HG03196 (cell line): ENCODE measurements around the gene HHATL.

Experiments
- ATAC-seq: cut with Tn5 transposase; IDR thresholded peaks from one replicate; pipeline ENCODE4 v1.9.1; 2021; ENCODE audit not compliant: unreplicated experiment

Gene HHATL

DNA sequence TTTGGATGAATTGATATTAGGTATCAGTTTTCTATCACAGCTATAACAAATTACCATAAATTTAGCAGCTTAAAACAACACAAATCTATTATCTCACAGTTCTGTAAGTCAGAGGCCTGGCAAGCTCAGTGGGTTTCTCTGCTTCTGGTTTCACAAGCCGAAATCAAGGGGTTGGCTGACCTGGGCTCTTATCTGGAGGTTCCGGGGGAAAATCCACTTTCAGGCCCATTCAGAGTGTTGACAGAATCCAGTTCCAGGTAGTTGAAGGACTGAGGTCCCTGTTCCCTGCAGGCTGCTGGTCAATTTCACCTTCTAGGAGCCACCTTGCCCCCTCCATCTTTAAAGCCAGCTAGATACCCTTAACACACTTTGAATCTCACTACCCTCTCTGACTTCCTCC, 11.1 kb upstream of the HHATL start:
- ATAC-seq: no peak

DNA sequence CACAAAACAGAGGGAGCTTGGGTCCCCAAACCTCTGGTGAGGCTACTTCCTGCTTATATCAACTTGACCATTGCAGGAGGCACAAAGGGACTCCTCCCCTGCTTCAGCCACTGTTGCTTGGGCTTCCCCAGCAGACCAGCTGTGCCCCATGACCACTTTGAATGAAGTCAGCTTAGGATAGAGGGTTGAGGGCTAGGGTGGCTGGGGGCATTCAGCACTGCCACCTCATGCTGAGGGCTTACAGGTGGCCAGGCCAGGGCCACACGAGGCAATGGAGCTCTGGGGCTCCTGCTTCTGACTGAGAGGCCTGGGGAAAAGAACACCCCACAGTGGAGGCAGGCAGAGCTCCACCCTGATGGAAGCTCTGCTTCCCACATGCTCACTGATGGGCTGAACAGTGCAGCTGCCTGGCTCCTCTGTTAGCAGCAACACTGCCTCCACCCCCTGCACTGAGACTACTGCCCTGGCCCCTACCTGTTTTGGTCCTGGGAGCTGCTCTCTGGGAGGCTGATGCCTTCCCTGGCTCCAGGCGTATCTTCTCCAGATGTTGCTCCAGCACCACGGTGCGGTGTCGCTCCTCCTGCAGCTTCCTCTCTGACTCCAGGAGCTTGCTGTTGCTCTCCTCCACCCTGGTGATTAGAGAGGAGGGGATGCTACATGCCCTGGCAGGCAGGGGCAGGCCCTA, 10.2 kb upstream of the HHATL start:
- ATAC-seq: no peak

- no peak for ATAC-seq
Measured at GRCh38 chr3:42712344-42712648, 9.7 kb upstream of the HHATL start.

GRCh38 chr3:42711491-42712343, 9.1 kb upstream of the HHATL start:
- ATAC-seq: no peak

GRCh38 chr3:42710323-42711021, 7.9 kb upstream of the HHATL start:
- no peak for ATAC-seq

DNA sequence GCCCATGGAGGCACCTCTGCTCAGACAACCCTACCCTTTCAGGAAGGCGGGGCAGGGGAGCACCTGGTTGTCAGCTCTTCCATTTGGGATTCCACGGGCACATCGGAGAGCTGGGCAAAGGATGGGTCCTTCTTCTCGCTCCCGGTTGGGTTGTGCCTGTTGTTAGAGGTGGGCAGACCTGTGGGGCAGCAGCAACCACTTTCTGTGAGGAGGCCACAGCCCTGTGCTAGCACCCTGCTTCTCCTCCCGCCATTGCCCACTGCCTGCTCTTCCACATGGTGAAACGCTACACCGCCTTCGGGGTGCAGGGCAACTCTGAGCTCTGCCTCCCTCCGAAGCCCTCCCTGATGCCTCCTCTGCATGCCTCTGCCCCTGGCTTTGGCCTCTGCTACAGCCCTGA, 7.0 kb upstream of the HHATL start:
- no peak for ATAC-seq

GRCh38 chr3:42708611-42709151, 6.1 kb upstream of the HHATL start:
- no peak for ATAC-seq

DNA sequence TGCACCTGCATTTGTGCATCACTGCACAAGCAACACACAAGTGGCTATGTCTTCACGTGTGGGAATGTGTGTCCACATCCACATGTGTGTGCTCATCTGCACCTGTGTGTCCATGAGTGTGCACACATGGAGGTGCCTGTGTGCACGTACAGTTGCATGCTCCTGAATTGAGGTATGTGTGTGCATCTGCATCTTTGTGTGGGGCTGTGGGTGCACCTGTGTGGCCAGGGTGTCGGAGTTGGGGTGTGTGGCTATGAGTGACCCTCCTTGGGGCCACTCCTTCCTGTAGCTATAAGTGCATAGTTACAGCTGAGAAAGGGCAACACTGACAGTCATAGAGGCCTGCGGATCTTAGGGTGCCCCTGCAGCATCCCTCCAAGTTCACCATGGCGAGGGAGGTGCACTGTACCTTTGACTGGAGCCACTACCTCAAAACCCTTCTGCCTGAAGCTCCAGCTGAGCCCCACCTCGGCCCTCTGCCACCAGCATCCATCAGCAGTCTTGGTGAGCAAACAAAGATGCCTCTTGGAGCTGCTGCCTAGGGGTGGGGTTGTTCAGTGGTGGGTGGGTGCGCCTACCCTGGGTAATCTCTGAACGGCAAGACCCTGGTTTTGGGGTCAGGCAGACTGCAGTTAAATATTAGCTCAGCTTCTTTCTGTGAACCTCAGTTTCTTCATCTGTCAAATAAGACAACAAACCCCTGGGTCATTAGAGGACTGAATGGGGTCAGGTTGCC, 5.2 kb upstream of the HHATL start:
- ATAC-seq: no peak

DNA sequence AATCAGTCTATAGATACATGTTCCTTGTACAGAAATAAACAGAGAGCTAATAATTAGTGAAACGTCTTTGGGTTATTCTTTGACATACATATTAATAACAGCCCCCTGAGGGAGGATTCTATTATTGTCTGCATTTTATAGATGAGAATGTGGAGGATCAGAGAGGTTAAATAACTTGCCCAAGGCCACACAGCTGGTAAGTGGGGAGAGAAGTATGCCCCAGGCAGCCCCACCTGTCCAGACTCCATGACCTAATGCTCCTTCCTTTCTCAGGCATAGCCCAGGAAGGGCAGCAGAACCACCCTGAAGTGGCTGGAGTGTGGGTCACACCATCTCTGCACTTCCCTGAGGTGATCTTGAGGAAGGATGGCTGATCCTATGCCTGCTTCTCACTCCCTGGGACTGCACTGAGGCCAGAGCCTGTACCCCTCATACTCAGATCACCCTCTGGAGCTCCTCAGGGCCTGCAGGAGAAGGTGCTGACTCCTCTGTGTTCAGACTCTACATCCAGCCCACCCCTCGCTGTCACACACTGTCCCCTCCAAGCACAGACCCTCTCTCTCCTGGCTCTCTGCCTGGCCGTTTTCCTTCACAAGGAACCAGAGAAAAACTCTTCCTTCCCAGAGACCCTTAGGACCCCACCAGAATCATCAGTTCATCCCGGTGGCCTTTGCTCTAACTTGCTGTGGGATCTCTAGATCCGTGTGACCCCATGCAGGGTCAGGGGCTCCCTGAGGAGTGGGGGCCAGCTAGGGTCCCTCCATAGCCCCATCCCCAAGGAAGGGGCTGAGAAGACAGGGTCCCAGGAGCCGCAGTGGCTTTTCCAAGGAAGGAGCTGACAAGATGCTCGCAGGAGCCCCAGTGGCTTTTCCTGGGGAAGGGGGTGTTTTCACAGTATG, 4.4 kb upstream of the HHATL start:
- no peak for ATAC-seq

- ATAC-seq: no peak
Measured at GRCh38 chr3:42705962-42706585, 3.5 kb upstream of the HHATL start.

DNA sequence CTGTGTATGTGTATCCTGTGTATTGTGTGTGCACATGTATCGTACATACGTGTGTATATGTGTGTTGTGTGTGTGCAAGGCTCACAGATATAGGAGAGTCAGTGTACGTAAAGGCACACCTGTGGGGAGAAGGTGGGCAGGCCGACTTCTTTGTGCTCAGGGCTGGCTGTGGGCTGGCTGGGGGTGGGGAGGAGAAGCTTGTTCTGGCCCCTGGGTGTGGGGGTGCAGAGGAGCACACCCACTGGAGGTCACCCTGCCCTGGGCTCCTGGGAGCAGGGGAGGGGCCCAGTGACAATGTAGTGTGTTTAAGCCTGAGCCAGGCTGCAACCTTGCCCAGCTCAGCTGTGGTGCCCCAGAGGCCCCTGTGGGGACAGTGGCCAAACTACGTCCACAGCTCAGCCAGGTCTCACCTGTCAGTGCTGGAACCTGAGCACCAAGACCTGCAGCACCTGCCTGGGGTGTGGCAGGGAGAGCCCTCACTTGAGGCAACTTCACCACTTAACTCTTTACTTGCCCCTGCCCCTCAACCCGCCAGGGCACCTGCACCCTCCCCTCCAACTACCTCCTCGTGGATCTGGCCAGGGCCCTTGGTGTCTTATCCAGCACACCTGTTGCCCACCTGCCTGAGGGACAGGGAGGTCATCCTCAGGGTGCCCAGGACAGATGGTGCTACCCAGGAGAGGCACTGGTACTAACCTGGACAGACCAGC, 2.6 kb upstream of the HHATL start:
- no peak for ATAC-seq

DNA sequence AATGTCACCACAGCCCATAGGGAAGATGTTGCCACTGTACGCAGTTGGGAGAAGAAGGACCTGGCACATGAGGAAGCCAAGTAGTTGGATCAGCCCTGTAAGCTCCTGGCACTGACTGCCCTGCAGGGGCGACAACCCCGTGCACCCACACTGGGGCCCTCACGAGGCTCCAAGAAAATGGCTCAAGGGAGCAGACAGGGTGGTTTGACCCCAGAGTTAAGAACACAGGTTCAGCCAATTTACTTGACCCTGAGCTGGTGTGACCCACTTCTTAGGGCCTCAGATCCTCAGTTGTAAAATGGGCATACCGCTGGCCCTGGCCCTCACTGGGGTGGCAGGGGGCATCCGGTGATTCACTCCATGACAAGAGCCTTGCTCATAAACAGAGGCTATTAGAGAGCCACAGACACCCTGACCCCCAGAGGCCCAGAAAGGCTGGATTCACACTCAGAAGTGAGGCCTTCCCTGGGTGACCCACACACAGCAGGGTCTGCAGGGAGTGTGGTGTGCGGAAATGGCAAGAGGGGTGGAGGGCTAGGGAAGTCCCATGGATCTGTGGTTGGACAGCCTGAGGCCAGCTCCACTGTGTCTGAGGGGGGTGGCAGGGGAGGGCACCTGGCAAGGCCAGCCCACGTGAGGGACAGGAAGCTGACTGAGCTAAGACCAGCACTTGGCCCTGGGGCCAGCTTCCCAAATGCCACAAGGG, 1.7 kb upstream of the HHATL start:
- no peak for ATAC-seq

GRCh38 chr3:42703695-42704025, 1.1 kb upstream of the HHATL start:
- no peak for ATAC-seq

- ATAC-seq: no peak
Measured at GRCh38 chr3:42702982-42703694, 540 bp upstream of the HHATL start.

- ATAC-seq: no peak
Measured at GRCh38 chr3:42701371-42702065, 1.1 kb downstream of the HHATL start.

GRCh38 chr3:42700366-42701288, 2.0 kb downstream of the HHATL start:
- no peak for ATAC-seq
